ENCODE data around the gene MLLT11.

DNA sequence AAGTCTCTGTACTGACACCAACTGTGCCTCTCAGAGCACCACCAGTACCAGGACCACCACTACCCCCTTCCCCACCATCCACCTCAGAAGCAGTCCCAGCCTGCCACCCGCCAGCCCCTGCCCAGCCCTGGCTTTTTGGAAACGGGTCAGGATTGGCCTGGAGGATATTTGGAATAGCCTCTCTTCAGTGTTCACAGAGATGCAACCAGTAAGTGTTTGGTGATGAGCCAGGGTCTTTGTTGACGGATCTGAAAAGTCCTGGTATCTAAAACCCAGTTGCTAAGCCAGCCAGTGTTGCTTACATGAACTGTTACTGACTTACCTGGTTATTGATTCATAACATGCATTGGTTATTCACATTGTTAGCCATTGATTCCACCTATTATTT, 11.6 kb upstream of the MLLT11 start:
- TF ChIP-seq, protein P1, sequence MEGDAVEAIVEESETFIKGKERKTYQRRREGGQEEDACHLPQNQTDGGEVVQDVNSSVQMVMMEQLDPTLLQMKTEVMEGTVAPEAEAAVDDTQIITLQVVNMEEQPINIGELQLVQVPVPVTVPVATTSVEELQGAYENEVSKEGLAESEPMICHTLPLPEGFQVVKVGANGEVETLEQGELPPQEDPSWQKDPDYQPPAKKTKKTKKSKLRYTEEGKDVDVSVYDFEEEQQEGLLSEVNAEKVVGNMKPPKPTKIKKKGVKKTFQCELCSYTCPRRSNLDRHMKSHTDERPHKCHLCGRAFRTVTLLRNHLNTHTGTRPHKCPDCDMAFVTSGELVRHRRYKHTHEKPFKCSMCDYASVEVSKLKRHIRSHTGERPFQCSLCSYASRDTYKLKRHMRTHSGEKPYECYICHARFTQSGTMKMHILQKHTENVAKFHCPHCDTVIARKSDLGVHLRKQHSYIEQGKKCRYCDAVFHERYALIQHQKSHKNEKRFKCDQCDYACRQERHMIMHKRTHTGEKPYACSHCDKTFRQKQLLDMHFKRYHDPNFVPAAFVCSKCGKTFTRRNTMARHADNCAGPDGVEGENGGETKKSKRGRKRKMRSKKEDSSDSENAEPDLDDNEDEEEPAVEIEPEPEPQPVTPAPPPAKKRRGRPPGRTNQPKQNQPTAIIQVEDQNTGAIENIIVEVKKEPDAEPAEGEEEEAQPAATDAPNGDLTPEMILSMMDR (IDR thresholded peaks at IDR 0.05): no peak
- no peak for TF ChIP-seq EZH2 (IDR thresholded peaks at IDR 0.05)
- TF ChIP-seq EZH2phosphoT487 (IDR thresholded peaks at IDR 0.05): no peak
